Ectodermal cell (in vitro differentiated cells): ENCODE measurements around the gene CHI3L2.

Source experiments
- H3K27ac ChIP-seq: 2 replicates; pipeline ENCODE4 v1.7.0; 2013; ENCODE audit warnings: mild to moderate bottlenecking, low read depth, low read length; ENCODE audit not compliant: insufficient read depth, poor library complexity, severe bottlenecking
- H3K27me3 ChIP-seq: 2 replicates; pipeline ENCODE4 v1.7.0; 2013; ENCODE audit warnings: mild to moderate bottlenecking, low read length; ENCODE audit not compliant: insufficient read depth, control insufficient read depth, poor library complexity, severe bottlenecking
- H3K36me3 ChIP-seq: one replicate; pipeline ENCODE4 v1.7.0; 2013; ENCODE audit warnings: low read length; ENCODE audit not compliant: control insufficient read depth, insufficient read depth
- H3K4me1 ChIP-seq: one replicate; pipeline ENCODE4 v1.7.0; 2013; ENCODE audit warnings: low read length; ENCODE audit not compliant: control insufficient read depth, insufficient read depth
- H3K4me3 ChIP-seq: 2 replicates; pipeline ENCODE4 v1.7.0; 2013; ENCODE audit warnings: low read depth, low read length, control low read depth; ENCODE audit not compliant: insufficient read depth
- H3K9me3 ChIP-seq: 2 replicates; pipeline ENCODE4 v1.7.0; 2013; ENCODE audit warnings: mild to moderate bottlenecking, low read length, moderate library complexity; ENCODE audit not compliant: control insufficient read depth
- WGBS, 2 experiments: methylation state at CpG; one replicate each; pipeline ENCODE4 v1.1.7; 2013; ENCODE audit warnings: missing lambda C conversion rate in 2 of 2; 5-methylcytosine and 5-hydroxymethylcytosine counted together

CHI3L2 gene

DNA sequence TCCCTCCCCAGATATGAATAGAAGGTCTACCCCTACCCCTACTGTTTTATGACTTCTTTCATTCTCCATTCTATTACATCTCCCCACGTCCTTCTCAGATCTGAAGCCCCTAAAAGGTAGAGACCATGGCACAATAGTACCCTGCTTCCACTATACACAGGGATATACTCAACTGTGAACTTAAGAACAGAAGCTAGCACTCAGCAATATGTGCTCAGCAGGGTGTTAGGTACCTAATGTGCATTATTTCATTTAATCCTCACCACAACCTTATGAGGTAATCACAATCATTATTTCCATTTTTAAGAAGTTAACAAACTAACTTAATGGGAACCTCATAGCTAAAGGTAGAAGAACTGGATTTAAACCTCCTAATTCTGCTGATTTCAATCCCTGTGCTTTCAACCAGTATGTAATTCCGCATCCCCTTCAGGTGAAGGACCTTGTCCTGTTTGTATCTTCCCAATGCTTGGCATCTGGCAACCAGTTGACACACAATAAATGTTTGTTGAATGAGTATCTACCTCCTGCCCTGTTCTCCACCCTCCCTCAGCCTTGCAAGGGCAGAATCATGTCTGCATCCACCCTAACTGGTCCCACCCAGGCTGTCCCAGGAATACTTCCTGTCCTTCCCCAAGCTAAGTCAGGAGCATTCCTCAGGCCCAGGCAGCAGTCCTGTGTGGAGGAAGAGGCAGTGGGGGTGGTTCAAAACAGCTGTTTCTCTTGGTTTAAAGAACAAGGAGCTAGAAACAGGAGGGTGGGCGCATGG lies 33.6 kb upstream of the CHI3L2 start:
- WGBS, 2 experiments = 93 to 94% methylated on average over 3 of the region's 3 CpGs
- H3K27ac ChIP-seq = no peak overlapping the region
- peaks cover 5% of the 10 kb centered on the region for H3K4me1 ChIP-seq

DNA sequence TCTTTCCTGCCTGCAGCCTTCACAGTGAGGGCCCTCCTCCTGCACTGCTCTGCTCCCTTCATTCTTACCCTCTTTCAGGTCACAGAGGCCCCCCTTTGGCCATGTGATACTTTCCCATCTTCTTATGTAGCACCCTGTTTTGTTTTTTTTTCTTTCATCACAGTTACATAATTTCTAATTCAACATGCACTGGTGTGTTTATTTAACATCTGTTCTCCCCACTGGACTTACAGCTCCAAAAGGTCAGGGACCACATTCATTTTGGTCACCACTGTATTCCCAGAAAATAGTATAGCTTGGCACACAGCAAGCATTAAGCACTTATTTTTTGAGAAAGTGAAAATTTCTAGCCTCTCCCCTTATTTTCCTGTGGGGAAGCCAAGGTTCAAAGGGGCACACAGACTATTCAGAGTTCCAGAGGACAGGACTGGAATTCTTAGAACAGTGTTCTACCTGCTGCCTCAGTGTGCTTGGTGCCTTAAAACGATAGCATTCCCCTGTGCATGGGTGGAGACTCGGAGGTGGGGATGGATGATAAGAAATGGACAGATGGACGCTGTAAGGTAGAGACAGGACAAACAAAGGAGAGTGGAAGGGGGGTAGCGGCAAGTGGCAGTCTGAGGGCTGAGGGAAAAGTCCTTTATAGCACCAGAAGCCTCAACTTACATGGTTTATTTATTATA lies 32.4 kb upstream of the CHI3L2 start:
- WGBS, 2 experiments = 94 to 95% methylated on average over 4 of the region's 4 CpGs
- no peaks in the 10 kb centered on the region for H3K9me3 ChIP-seq
- no peaks in the 10 kb centered on the region for H3K36me3 ChIP-seq
- H3K4me3 ChIP-seq = no peak overlapping the region
- no peak overlapping the region for H3K27ac ChIP-seq
- peaks cover 5% of the 10 kb centered on the region for H3K4me1 ChIP-seq
- no peaks in the 10 kb centered on the region for H3K27me3 ChIP-seq

More for the DNA sequence above, 33.6 kb upstream of the CHI3L2 start:
- Histone ChIP-seq H3K9me3 (no peaks in the 10 kb centered on the region), H3K36me3 (no peaks in the 10 kb centered on the region), H3K4me3 (no peak overlapping the region), H3K27me3 (no peaks in the 10 kb centered on the region)

DNA sequence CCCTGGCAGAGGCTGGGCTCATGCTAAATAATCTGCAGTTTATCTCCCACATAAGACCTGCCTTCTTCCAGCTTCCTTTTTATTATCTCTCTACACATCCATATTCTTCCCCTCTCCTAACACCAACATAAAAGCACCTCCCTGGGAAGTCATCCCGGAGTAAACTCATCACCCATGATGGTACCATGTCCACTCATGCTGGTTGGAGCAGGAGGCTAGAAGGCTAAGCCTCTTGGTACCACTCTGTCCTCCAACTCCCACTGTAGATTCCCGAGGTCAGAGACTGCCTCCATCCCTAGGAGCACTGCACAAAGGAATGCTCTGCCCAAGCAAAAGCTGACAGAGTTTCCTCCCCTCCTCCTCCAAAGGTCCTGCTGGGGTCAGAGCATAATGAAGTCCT lies 31.3 kb upstream of the CHI3L2 start:
- WGBS, 2 experiments = 85 to 93% methylated on average over 2 of the region's 2 CpGs
- H3K4me1 ChIP-seq = peaks cover 8% of the 10 kb centered on the region
- no peaks in the 10 kb centered on the region for H3K36me3 ChIP-seq
- no peak overlapping the region for H3K4me3 ChIP-seq
- H3K9me3 ChIP-seq = no peaks in the 10 kb centered on the region
- H3K27me3 ChIP-seq = no peaks in the 10 kb centered on the region
- H3K27ac ChIP-seq = no peak overlapping the region

- Histone ChIP-seq H3K27me3 (no peaks in the 10 kb centered on the region), H3K4me1 (peaks cover 14% of the 10 kb centered on the region), H3K9me3 (no peaks in the 10 kb centered on the region), H3K4me3 (no peak overlapping the region), H3K27ac (no peak overlapping the region), H3K36me3 (no peaks in the 10 kb centered on the region)
- 54 to 61% methylated on average over 6 of the region's 6 CpGs for WGBS, 2 experiments
These were observed 29.8 kb upstream of the CHI3L2 start for GRCh38 chr1:111197598-111198284.

DNA sequence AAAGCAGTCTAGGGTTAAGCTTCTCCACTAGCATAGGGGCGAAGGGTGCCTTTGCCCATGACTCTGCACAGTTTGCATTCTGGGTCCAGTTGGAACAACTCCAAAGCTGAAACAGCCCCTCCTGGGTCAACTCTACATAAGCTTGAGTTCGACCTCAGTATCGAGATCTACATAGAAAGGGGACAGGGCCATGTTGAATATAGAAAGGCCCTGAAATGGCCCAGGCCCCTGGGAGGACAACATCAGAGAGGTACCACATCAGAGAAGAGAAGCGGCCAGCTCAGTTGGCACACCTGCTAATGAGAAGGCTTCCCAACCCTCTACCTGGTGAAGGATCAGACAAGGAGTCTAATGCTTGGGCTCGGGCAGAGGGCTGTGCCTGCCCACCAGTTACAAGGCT lies 28.7 kb upstream of the CHI3L2 start:
- peaks cover 14% of the 10 kb centered on the region for H3K4me1 ChIP-seq
- H3K36me3 ChIP-seq = no peaks in the 10 kb centered on the region
- WGBS, 2 experiments = 94 to 95% methylated on average over 5 of the region's 5 CpGs
- H3K27ac ChIP-seq = no peak overlapping the region
- H3K27me3 ChIP-seq = no peaks in the 10 kb centered on the region
- H3K9me3 ChIP-seq = no peaks in the 10 kb centered on the region
- H3K4me3 ChIP-seq = no peak overlapping the region

DNA sequence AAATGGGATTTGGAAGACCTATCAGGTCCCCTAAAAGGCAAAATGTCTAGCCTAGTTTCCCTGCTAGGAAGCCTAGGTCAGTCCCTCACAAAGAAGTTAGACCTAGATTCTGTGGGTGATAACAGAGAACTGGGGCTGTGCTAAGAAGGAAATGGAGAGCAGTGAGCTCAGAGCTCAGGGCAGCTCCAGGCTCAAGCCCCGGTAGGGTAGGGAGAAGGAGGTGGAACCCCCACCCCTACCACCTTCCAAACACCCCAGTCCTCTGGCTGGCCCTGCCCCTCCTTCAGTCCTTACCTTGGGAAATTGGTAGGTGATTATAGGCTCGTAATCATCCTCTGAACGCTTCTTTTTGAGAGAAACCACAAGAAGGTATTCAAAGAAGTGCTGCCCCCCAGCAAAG lies 28.2 kb upstream of the CHI3L2 start:
- H3K27ac ChIP-seq = no peak overlapping the region
- H3K36me3 ChIP-seq = no peaks in the 10 kb centered on the region
- no peak overlapping the region for H3K4me3 ChIP-seq
- H3K27me3 ChIP-seq = no peaks in the 10 kb centered on the region
- 89 to 95% methylated on average over 2 to 3 of the region's 3 CpGs for WGBS, 2 experiments
- H3K9me3 ChIP-seq = no peaks in the 10 kb centered on the region
- peaks cover 14% of the 10 kb centered on the region for H3K4me1 ChIP-seq

GRCh38 chr1:111199881-111200801 lies 27.4 kb upstream of the CHI3L2 start, which contains the start of gene DENND2D:
TSS of gene DENND2D (minus strand) at chr1:111200646. CDS start at chr1:111200459, 187 bp downstream.
- H3K27me3 ChIP-seq = no peaks in the 10 kb centered on the region
- 94 to 96% methylated on average over 17 of the region's 17 CpGs for WGBS, 2 experiments
- peaks cover 14% of the 10 kb centered on the region for H3K4me1 ChIP-seq
- H3K27ac ChIP-seq = no peak within 1 kb of the TSS
- H3K9me3 ChIP-seq = no peaks in the 10 kb centered on the region
- H3K4me3 ChIP-seq = no peak within 1 kb of the TSS
- H3K36me3 ChIP-seq = no peaks in the 10 kb centered on the region

- peaks cover 14% of the 10 kb centered on the region for H3K4me1 ChIP-seq
- H3K9me3 ChIP-seq = no peaks in the 10 kb centered on the region
- WGBS, 2 experiments = 92 to 94% methylated on average over 3 of the region's 3 CpGs
These were observed 26.7 kb upstream of the CHI3L2 start for GRCh38 chr1:111200802-111201161.

GRCh38 chr1:111201275-111202090 lies 26.0 kb upstream of the CHI3L2 start:
- H3K4me1 ChIP-seq = peaks cover 10% of the 10 kb centered on the region
- H3K27ac ChIP-seq = no peak overlapping the region
- H3K27me3 ChIP-seq = no peaks in the 10 kb centered on the region
- no peaks in the 10 kb centered on the region for H3K9me3 ChIP-seq
- H3K4me3 ChIP-seq = no peak overlapping the region
- no peaks in the 10 kb centered on the region for H3K36me3 ChIP-seq
- 90 to 92% methylated on average over 5 of the region's 5 CpGs for WGBS, 2 experiments

More at GRCh38 chr1:111200802-111201161, 26.7 kb upstream of the CHI3L2 start:
- no peaks in the 10 kb centered on the region for H3K36me3 ChIP-seq
- no peaks in the 10 kb centered on the region for H3K27me3 ChIP-seq
- no peak overlapping the region for H3K4me3 ChIP-seq
- no peak overlapping the region for H3K27ac ChIP-seq
